H54 (cell line): ENCODE measurements around the gene SNAI1.

Experiments
- DNase-seq: peaks from one replicate; pipeline ENCODE4 v3.0.0; 2011; ENCODE audit warnings: low spot score, mixed read lengths; ENCODE audit not compliant: insufficient read length
- FAIRE-seq: peaks from 3 replicates; lab custom pipeline; 2011; peaks lifted over from hg19 to GRCh38; lab: Jason Lieb, UNC
- POLR2A ChIP-seq: IDR thresholded peaks from 2 replicates; pipeline ENCODE4 v1.6.1; 2011; ENCODE audit warnings: low read depth, mild to moderate bottlenecking, low read length

Gene SNAI1

DNA sequence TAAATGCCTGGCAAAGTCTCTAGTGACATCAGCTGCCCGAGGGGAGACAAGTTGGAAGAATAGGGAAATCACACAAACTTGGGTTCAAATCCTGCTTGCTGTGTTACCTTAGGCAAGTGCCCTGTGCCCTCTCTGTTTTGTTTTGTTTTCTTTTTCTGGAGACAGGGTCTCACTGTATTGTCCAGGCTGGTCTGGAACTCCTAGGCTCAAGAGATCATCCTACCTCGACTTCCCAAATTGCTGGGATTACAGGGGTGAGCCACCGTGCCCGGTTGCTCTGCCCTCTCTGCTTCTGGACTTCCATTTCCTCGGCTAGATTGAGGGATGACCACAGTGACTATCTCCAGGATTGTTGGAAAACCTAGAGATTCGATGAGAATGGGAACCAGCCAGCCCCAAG is 55.4 kb downstream of the SNAI1 start:
- TF ChIP-seq POLR2A, result no peak
- FAIRE-seq (no peak), DNase-seq (no peak)
